Stimulated activated CD8-positive, alpha-beta memory T cell treated with anti-CD3 and anti-CD28 coated beads, Interleukin-7, amount 100 ng/mL, for 4 hours (primary cell): Measurements from ENCODE around the gene SHLD1.
A peak's percentile ranks its signal among the peaks of the same experiment; 100 is the strongest.

Source experiments
- DNase-seq, 2 donors: peaks; one replicate each; pipeline ENCODE4 v3.0.0-alpha.2; 2020; ENCODE audit warnings: low read depth in 2 of 2

Gene SHLD1

GRCh38 chr20:5818346-5818681 lies 68.1 kb downstream of the SHLD1 start:
- DNase-seq, result no peak

DNA sequence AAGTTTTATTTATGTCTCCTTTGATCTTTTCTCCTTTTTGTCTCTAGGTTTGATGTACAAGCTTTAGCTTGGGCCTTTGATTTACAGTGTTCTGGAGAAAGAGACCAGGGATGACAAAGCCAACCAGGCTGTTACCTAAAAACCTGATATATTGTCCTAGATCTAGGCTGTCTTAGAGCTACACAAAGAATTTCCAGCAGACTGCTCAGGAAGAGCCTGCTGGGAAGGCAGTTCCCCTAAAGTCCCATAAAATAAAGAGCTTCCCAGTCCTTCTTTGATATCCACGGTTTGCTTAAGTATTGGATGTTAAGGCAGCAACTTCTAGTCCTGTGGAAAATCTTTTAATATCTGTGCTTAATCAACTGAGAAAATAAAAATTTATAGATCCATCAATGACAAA lies 70.5 kb downstream of the SHLD1 start:
- no peak for DNase-seq

DNA sequence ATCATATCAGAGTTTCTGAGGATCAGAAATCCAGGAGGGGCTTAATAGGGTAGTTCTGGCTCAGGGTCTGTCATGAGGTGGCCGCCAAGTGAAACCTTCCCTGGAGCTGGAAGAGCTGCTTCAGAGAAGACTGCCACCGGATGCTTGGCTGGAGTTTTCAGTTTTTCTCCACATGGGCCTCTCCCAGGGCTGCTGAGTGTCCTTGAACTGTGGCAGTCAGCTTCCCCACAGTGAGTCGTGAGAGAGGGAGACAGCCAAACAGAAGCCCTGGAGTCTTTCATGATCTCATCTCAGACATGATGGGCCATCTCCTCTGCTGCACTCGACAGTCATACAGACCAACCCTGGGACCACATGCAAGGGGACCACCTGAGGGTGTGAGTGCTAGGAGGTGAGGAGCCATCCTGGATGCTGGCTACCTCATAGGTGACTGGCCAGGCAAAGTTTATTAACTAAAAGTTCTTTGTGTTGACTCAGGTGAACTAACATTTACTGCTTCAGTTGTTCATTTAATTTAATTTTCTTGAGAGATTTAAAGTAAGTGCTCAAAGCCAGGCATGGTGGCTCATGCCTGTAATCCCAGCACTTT lies 71.5 kb downstream of the SHLD1 start:
- no peak for DNase-seq

DNA sequence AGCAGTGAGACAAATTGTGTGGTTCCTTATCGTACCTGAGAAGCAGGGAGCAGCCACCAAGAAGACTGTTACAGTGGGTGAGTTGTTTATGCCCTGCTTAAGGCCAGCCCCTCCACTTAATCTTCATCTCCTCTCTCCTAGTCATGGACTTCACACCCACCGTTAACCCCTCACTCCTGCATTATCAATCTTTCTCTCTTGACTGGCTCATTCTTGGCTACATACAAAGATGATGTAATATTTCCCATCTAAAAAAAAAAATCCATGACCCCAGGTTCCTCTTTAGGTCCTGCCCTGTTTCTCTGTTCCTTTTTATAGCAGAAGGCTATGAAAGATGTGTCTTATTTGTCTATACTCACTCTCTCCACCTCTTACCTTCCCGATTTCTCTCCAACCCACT lies 72.4 kb downstream of the SHLD1 start:
- no peak for DNase-seq

- no peak for DNase-seq
Measured at GRCh38 chr20:5825130-5825719, 75.0 kb downstream of the SHLD1 start.

DNA sequence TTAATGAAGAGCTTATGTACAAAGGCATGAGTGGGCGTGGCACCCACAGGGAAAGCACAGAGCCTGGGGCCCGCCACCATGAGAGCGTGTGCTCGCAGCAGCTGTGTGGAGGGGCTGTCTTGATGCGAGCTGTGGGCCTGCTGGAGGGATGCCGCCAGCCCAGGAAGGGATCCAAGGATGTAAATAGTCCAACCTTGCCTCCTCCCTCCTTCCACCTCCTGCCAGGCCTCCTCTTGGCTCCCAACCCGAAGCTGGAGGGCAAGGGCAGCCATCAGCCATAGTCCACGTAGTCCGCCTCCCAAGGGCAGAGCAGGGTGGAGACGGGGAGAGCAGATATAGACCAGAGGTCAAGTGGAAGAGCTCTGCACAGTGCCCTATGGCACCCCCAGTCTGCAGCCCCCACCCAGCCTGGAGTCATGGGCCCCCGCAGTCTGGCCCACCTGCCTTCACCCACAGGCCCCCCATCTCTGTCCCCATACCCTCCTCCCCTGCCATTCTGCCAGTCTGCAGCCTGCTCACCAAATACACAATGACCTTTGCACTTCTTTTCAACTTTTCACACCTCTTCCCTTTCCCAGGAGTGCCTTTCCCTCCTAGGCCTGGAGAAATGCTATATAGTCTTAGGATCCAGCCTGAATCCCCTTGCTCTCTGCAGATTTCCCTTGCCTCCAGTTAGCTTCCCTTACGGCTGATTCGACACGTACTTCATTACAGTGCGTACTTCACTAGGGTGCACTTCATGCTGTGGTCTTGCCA lies 77.1 kb downstream of the SHLD1 start:
- no peak for DNase-seq

DNA sequence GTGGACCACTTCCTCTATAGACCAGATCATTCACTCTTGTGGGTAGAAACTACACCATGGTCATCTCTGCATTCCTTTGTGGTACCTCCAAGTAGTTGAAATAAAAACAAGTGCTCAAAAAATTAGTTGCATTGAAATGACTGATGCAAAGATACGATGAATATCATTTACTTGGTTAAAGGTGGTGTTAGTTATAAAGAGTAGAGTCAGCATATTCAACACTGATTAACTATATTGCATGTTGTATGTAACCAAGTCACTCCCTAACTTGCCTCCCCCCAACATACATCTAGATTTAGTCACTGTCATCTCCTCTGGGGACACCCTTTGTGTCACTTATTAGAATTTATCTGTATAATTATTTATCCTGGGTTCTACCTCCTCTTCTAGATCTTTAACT lies 77.7 kb downstream of the SHLD1 start:
- DNase-seq, result no peak

DNA sequence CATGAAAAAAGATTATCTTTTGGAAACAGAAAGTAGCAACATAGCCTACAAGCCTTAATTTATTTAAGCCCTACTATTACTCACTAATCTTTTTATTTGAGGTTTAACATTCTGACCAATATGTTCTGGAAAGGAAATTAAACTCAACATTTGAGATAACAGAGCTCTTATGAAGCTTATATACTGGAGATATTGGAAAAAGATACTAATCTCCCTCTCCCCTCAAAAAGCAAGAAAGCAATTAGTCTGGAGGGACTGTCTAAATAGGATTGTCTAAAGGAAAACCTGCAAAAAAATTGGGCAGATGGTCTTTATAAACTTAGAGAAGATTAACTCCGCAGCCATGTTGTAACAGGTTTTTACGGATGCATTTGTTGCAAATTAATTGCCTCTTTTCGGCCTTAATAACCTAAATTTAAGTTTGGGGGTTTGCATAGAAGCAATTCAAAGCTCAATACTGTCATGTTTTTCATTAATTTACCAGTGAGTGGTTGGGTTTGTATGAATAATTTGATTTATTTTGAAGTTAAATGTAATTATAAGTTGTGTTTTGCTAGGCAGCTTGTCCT lies 79.1 kb downstream of the SHLD1 start:
- no peak for DNase-seq

DNA sequence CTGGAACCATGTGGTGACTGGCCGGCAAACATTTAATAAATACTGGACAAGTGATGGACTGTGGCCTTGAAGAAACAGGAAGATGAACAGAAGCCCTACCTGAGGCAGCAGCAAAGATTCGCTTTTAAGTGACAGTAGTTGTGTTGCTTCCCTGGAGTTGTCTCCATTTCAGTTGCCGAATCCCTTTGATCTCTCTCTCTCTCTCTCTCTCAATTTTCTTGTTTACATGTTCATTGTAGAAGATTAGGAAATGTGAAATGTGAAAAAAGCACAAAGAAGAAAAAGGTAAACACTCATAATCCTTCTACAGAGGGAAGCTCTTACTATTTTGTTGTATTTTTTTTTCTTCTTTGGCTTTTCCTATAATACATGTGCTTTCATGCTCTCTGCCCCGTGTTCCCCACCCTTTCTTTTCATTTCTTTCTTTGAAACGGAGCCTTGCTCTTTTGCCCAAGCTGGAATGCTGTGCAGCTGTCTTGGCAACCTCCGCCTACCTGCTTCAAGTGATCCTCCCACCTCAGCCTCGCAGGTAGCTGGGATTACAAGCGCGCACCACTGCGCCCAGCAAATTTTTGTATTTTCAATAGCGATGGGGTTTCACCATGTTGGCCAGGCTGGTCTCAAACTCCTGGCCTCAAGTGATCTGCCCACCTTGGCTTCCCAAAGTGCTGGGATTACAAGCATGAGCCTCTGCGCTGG lies 81.5 kb downstream of the SHLD1 start:
- DNase-seq, result no peak

DNA sequence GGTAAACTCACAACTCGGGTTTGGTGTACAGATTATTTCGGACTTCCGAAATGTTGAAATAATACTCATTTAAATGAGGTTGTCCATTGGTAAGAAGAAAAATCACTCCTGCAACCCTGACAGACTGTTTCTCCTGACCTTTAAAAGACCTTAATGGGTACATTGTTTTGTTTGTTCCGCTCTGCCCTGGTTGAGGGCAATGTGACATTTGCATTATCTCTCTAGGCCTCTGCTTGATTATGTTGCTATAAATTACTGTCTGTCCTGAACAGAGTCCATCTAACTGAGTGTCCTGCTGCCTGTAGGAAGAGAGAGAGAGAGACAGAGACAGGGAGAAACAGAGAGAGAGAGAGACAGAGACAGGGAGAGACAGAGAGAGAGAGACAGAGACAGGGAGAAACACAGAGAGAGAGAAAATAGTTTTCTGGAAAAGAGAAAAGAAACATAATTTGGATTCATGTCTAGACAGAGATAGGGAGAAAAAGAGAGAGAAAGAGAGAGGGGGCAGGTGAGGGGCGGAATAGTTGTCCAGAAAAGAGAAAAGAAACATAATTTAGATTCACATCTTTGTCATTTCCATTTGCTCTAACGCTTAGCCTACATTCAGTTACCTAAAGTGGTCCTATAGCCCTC lies 83.2 kb downstream of the SHLD1 start:
- DNase-seq, result no peak

GRCh38 chr20:5834436-5835005 lies 84.3 kb downstream of the SHLD1 start:
- DNase-seq, result no peak

DNA sequence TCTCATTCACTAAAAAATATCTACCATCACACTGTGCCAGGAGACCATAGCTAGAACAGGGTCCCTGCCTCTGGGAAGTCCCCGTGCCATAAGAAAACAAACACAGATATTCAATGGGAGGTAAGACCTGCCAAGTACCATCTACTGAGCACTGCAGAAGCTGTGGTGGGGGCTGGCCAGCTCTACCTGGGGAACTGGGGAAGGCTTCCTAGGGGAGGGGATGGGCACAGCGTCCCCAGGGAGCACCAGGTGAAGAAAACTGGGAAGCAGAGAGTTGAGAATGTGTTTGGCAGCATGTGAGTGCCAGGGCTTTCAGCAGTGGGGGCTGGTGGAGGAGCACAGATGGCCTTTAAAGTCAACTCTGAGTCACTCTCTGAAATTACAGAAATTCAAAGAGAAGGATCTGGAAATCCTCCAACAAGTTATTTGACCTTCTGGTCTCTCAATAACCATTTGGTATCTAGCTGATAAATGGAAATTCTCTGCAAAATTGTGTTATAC lies 85.2 kb downstream of the SHLD1 start:
- no peak for DNase-seq

DNA sequence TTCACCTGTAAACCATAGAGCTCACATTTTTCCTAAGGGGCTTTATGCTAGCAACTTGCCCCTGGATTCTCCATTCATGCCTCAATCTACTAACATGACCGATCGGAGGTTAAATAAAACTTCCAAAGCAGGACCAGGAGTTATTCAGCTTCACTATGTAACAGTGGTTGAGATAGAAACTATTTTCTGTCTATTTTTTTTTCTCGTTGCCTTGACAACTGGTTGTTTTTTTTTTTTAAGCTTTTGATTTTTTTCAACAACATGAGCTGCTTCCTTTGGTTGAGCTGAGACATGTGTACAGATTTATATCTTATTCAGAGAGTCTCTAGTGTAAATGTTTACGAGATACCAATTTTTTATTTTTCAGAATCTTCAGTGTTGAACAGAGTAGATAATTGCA lies 85.7 kb downstream of the SHLD1 start:
- no peak for DNase-seq

- no peak for DNase-seq
Measured at GRCh38 chr20:5836569-5836968, 86.4 kb downstream of the SHLD1 start.

DNA sequence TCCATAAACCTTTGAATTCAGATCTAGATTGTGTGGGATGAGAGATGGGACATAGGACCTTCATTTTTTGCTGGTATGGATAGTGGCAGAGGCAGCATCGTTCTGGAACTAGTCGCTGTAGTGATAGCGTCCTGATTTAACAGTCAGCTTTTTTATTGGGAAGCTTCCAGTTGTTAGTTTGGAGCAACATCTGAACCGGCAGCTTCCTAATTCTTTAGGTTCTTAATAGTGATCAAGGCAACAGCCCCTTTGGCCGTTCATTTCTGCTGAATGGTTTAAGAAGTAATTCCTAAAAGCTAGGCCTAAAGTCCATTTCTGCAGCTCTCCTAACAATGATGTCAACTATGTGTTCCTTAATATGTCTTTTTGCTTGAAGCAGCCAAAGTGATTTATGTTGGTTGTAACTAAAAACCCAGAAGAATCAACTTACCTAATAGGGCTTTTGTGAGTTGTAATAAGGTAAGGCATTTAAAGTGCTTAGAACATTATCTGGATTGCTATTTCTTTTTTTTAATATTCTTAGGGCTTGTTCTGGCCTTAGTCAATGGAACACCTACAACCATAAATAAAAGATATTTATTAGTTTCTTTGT lies 90.3 kb downstream of the SHLD1 start:
- no peak for DNase-seq

- no peak for DNase-seq
Measured at GRCh38 chr20:5841522-5841921, 91.3 kb downstream of the SHLD1 start.

- no peak for DNase-seq
Measured at GRCh38 chr20:5842465-5842864, 92.3 kb downstream of the SHLD1 start.

DNA sequence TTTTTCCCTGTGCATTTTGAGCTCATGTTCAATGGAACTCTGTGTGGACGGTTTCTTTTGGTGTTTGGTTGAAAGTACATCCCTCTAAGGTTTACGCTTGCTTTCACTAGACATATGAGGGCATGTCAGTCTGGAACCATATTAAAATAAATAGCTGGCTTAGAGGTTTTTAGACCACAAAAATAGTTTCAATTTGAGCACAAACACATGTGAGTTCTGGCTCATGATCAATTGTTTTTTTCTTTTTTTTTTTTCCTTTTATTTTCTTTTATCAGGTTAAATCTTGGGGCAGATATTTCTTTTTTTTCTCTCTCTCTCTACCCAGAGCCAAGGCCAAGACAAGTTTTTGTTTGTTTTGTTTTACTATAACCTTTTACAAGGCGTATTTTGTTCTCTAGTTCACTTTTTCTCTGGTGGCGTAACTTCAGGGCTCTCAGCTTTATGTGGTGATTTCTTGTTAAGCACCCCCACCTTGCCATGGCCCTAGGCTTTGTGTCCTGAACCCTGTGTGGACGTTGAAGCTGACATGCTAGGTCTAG lies 92.9 kb downstream of the SHLD1 start:
- DNase-seq, result no peak

DNA sequence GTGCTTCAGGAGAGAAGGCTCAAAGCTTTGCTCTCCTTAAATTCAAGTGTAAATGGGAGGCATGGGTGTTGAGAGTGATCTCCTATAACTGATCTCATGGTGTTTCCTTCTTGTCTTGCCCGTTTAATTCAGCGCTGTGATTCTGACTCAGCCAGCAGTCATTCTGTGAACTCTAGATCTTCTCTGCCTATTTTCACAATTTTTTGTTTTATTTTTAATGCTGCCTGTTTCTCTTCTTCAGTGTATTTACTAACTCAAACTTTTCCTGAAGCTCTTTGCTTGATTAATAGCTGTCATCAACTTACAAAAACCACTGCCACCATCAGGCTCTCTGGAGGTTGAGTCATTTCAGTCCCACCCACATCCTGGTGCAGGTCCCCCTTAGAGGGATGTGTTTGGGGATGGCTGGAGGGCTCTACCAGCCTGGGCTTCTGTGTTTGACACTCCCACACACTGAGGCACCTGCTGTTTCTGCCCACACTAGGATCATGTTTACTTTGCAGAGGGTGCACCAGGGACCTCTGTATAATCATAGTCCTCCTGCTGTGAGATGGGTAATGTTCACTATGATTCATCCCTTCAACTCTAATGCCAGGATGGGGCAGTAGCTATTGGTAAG lies 94.0 kb downstream of the SHLD1 start:
- DNase-seq, result peak; percentile 36 to 56
